HFFc6 (cell line): ENCODE results near the gene MAGED4. TPM values are rescaled to one million over a fixed set of nuclear protein-coding genes. Genes with fewer than 3 reads are reported as not detected.

Experiments used
- DNase-seq: peaks from one replicate; pipeline ENCODE4 v3.0.0-alpha.2; 2018
- H3K27ac Mint-ChIP-seq: 2 replicates; pipeline ENCODE4 v1.8.0; 2020; ENCODE audit warnings: mild to moderate bottlenecking, mixed read lengths
- H3K27me3 Mint-ChIP-seq: 2 replicates; pipeline ENCODE4 v1.8.0; 2021; ENCODE audit warnings: mild to moderate bottlenecking, moderate library complexity, mixed read lengths; ENCODE audit not compliant: insufficient read depth
- H3K36me3 Mint-ChIP-seq: 2 replicates; pipeline ENCODE4 v1.8.0; 2021; ENCODE audit warnings: low read depth, mixed read lengths
- H3K4me1 Mint-ChIP-seq: 2 replicates; pipeline ENCODE4 v1.8.0; 2020; ENCODE audit warnings: low read depth, mixed read lengths
- H3K4me3 Mint-ChIP-seq: 2 replicates; pipeline ENCODE4 v1.8.0; 2020; ENCODE audit warnings: mild to moderate bottlenecking, moderate library complexity, mixed read lengths
- H3K9me3 Mint-ChIP-seq: 2 replicates; pipeline ENCODE4 v1.8.0; 2020; ENCODE audit warnings: mild to moderate bottlenecking, mixed read lengths
- CTCF ChIP-seq: fragments of 200-600 bp; sonication (generic); IDR thresholded peaks from 2 replicates; pipeline ENCODE4 v1.5.0; 2021; ENCODE audit warnings: antibody characterized with exemption, mild to moderate bottlenecking
- total RNA-seq, 6 experiments: library from RNA; stranded (reverse); fragmentation: NEBNext Ultra II Directional; extraction: Animal tissue kit (Norgen Biotek cat#: 25700); gene quantifications; 2 replicates in 1 of 6; 3 replicates in 5 of 6; pipeline ENCODE4 v1.2.3, GENCODE V29; 2021

MAGED4 gene
- total RNA-seq, 6 experiments from 2014 or later: 23.9 to 43.6 (median 32.7) TPM

- H3K4me3 Mint-ChIP-seq: no peak overlapping the region
- H3K27me3 Mint-ChIP-seq: no peaks in the 10 kb centered on the region; the same call in 1 of the 2 replicates
- H3K9me3 Mint-ChIP-seq: no peaks in the 10 kb centered on the region
- no peaks in the 10 kb centered on the region for H3K4me1 Mint-ChIP-seq
- DNase-seq: no peak
- H3K27ac Mint-ChIP-seq: no peak overlapping the region
- no peak for TF ChIP-seq CTCF
- no peaks in the 10 kb centered on the region for H3K36me3 Mint-ChIP-seq
These were observed 36.2 kb downstream of the MAGED4 start for GRCh38 chrX:52220936-52221335.

Other genes starting within 250 kb of the MAGED4 start
- gene MAGED4B, start 115.7 kb upstream of the MAGED4 start, total RNA-seq: 10 to 100 TPM; 32.8 to 64.2 (median 36.2) TPM
- not detected for gene XAGE2, start 184.1 kb downstream of the MAGED4 start, total RNA-seq